Inflammatory macrophage (primary cell): ENCODE results near the gene ANKRD18B.
A peak's percentile ranks its signal among the peaks of the same experiment; 100 is the strongest.
"Not testable (repeated sequence)": the region's sequence is repeated elsewhere in the genome, so short reads cannot be mapped to it uniquely, and the experiment has no call there.

ENCODE experiments used
- DNase-seq, 2 donors: peaks; one replicate each; pipeline ENCODE4 v3.0.0-alpha.2; 2020 to 2022
- total RNA-seq, 18 experiments: gene quantifications; one replicate each; lab custom pipeline; 2026; ENCODE audit warnings: mixed read lengths in 6 of 18, inconsistent platforms in 2 of 18; lab: John Stamatoyannopoulos, UW

Gene ANKRD18B
- 0 to 0.16 (median 0.02) reads per million in 18 experiments for total RNA-seq

GRCh38 chr9:33523397-33524305 is at the start of gene ANKRD18B:
Gene ANKRD18B (plus strand): TSS chr9:33524251. CDS start chr9:33524490, 239 bp downstream.
- peak in 1 of 2 donors; percentile 27 for DNase-seq

GRCh38 chr9:33475357-33475756 is 48.7 kb upstream of the ANKRD18B start:
- DNase-seq = no peak

GRCh38 chr9:33476503-33476902 is 47.5 kb upstream of the ANKRD18B start:
- DNase-seq = no peak

- no peak for DNase-seq
Measured at GRCh38 chr9:33480106-33480505, 43.9 kb upstream of the ANKRD18B start.

GRCh38 chr9:33480976-33481375 is 43.1 kb upstream of the ANKRD18B start:
- DNase-seq = no peak

GRCh38 chr9:33485312-33485711 is 38.7 kb upstream of the ANKRD18B start:
- DNase-seq = not testable (repeated sequence)

GRCh38 chr9:33489066-33489465 is 35.0 kb upstream of the ANKRD18B start:
- no peak for DNase-seq

- not testable (repeated sequence) for DNase-seq
Measured at GRCh38 chr9:33493819-33494218, 30.2 kb upstream of the ANKRD18B start.

- peak in 1 of 2 donors; percentile 35 for DNase-seq
Measured at GRCh38 chr9:33498387-33498786, 25.7 kb upstream of the ANKRD18B start.

- no peak for DNase-seq
Measured at GRCh38 chr9:33506626-33507370, 17.3 kb upstream of the ANKRD18B start.

GRCh38 chr9:33510262-33511183 is 13.5 kb upstream of the ANKRD18B start:
- peak; percentile 32 to 51 for DNase-seq

- not testable (repeated sequence) for DNase-seq
Measured at GRCh38 chr9:33511184-33511517, 12.9 kb upstream of the ANKRD18B start.

- DNase-seq = not testable (repeated sequence)
Measured at GRCh38 chr9:33512535-33512934, 11.5 kb upstream of the ANKRD18B start.

- DNase-seq = not testable (repeated sequence)
Measured at GRCh38 chr9:33515342-33515995, 8.6 kb upstream of the ANKRD18B start.

GRCh38 chr9:33516397-33516796 is 7.7 kb upstream of the ANKRD18B start:
- DNase-seq = not testable (repeated sequence)

GRCh38 chr9:33517373-33517772 is 6.7 kb upstream of the ANKRD18B start:
- DNase-seq = peak; percentile 42 to 48

GRCh38 chr9:33517934-33518577 is 6.0 kb upstream of the ANKRD18B start:
- not testable (repeated sequence) for DNase-seq

GRCh38 chr9:33521861-33522260 is 2.2 kb upstream of the ANKRD18B start:
- not testable (repeated sequence) for DNase-seq

- DNase-seq = no peak
Measured at GRCh38 chr9:33524306-33524947, 376 bp downstream of the ANKRD18B start.

GRCh38 chr9:33528069-33528468 is 4.0 kb downstream of the ANKRD18B start:
- not testable (repeated sequence) for DNase-seq

GRCh38 chr9:33533958-33534357 is 9.9 kb downstream of the ANKRD18B start:
- DNase-seq = not testable (repeated sequence)
